Measurements from ENCODE around the gene PLEKHD1.

GRCh38 chr14:69504775-69505174 is 20.2 kb downstream of the PLEKHD1 start:
- TF ChIP-seq POLR2A (IDR thresholded peaks at IDR 0.05; ENCODE audit: low read length): no peak
- no peak for TF ChIP-seq GATA1 (IDR thresholded peaks at IDR 0.05; ENCODE audit: low read depth, low read length)

Measured in erythroblast (primary cell).